Ishikawa (cell line): Measurements from ENCODE around the gene C1D.

ENCODE experiments used
- CEBPB ChIP-seq: IDR thresholded peaks from 2 replicates; pipeline ENCODE4 v1.6.1; 2012
- CREB1 ChIP-seq: IDR thresholded peaks from 2 replicates; pipeline ENCODE4 v1.6.1; 2012; ENCODE audit warnings: low read depth
- EGR1 ChIP-seq: IDR thresholded peaks from 2 replicates; pipeline ENCODE4 v1.6.1; 2012
- EP300 ChIP-seq: IDR thresholded peaks from 2 replicates; pipeline ENCODE4 v1.6.1; 2012; ENCODE audit warnings: borderline replicate concordance
- FOXM1 ChIP-seq: IDR thresholded peaks from 2 replicates; pipeline ENCODE4 v1.6.1; 2012; ENCODE audit warnings: low read depth, borderline replicate concordance
- NFIC ChIP-seq: IDR thresholded peaks from 2 replicates; pipeline ENCODE4 v1.6.1; 2012
- RAD21 ChIP-seq: IDR thresholded peaks from 2 replicates; pipeline ENCODE4 v1.6.1; 2012; ENCODE audit warnings: low read depth
- TAF1 ChIP-seq: IDR thresholded peaks from 2 replicates; pipeline ENCODE4 v1.6.1; 2012; ENCODE audit warnings: low read depth, mild to moderate bottlenecking
- TCF12 ChIP-seq: IDR thresholded peaks from 2 replicates; pipeline ENCODE4 v1.6.1; 2012; ENCODE audit warnings: low read depth
- TEAD4 ChIP-seq: IDR thresholded peaks from 2 replicates; pipeline ENCODE4 v1.6.1; 2012
- YY1 ChIP-seq: IDR thresholded peaks from 2 replicates; pipeline ENCODE4 v1.6.1; 2012; ENCODE audit warnings: low read depth
- ZBTB7A ChIP-seq: IDR thresholded peaks from 2 replicates; pipeline ENCODE4 v1.6.1; 2012; ENCODE audit warnings: low read depth
- TF ChIP-seq, protein P1 (sequence below): IDR thresholded peaks from 2 replicates; pipeline ENCODE4 v1.6.1; 2012
- TF ChIP-seq, protein P2 (sequence below): IDR thresholded peaks from 2 replicates; pipeline ENCODE4 v1.6.1; 2012
- TF ChIP-seq, protein P3 (sequence below): IDR thresholded peaks from 2 replicates; pipeline ENCODE4 v1.6.1; 2012; ENCODE audit warnings: low read depth, mild to moderate bottlenecking

Gene C1D, protein sequence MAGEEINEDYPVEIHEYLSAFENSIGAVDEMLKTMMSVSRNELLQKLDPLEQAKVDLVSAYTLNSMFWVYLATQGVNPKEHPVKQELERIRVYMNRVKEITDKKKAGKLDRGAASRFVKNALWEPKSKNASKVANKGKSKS

DNA sequence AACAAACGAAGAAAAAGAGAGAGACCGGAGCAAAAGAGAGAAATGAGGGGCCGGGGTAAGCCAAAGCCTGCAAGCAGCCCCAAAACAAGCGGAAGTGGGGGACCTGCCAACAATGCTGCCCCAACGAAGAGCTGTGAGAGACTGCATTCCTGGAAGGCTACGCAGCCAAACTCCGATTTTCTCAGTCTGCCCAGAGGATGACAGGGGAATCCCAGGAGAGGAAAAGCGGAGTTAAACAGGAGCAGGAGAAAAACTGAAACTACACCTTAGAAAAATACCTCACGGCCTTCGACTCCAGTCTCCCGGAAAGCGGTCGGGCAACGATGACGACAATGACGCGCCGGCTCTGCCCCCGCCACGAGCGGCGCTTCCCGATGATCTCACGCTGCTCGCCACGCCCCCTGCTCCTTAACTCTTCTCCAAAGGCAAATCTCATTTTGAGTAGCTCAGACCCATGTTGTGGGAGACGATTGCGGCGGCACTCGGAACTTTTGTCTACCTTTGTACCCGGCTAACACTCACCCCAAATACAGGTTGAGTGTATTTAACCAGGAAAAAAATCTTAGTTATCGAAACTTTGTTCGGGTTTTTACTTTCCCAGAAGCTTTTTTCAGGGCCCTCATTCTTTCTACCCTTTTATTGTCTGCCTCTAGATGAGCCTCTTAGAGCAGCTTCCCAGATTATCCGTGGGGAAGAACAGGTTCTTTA, at the start of gene C1D:
TSS of gene C1D (minus strand) at position 325 of the 708 bp plus-strand sequence. CDS start 15,694 bp downstream, outside the sequence.
- TF ChIP-seq RAD21 (no peak), CEBPB (no peak), TAF1 (peak; percentile 84), EGR1 (peak; percentile 83), CREB1 (peak; percentile 99), EP300 (no peak), TCF12 (0 out of 2 replicates have a peak, but pooled peaks have one; percentile 49), FOXM1 (no peak), TEAD4 (no peak; the same call in 1 of the 2 replicates), YY1 (peak; percentile 54; the same call in 1 of the 2 replicates)
- TF ChIP-seq, protein P1, sequence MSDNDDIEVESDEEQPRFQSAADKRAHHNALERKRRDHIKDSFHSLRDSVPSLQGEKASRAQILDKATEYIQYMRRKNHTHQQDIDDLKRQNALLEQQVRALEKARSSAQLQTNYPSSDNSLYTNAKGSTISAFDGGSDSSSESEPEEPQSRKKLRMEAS = peak; percentile 42; the same call in 1 of the 2 replicates

DNA sequence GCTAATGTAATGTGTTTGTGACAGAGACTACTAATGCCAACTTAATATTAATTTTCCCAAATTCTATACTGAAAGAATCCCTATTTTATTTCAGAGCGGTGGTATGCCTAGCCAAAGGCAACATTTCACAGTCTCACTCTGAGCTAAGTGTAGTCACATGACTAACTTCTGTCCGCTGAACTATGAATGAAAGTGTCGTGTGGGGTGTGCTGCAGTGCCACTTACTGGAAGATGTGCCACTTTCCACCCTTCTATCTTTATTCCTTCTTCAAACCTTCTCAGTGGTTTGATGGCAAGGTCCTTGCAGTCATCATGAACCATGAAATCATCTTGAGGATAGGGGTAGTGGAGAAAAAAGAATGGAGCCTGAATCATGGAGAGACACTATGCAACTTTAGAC, 47.3 kb upstream of the C1D start:
- TF ChIP-seq, protein P1 = no peak
- TF ChIP-seq, protein P2, sequence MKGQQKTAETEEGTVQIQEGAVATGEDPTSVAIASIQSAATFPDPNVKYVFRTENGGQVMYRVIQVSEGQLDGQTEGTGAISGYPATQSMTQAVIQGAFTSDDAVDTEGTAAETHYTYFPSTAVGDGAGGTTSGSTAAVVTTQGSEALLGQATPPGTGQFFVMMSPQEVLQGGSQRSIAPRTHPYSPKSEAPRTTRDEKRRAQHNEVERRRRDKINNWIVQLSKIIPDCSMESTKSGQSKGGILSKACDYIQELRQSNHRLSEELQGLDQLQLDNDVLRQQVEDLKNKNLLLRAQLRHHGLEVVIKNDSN = peak; percentile 49; the same call in 1 of the 2 replicates
- TF ChIP-seq CEBPB = no peak
- TF ChIP-seq FOXM1 = no peak
- no peak for TF ChIP-seq TAF1
- peak; percentile 41; the same call in 1 of the 2 replicates for TF ChIP-seq RAD21
- TF ChIP-seq TEAD4 = no peak

DNA sequence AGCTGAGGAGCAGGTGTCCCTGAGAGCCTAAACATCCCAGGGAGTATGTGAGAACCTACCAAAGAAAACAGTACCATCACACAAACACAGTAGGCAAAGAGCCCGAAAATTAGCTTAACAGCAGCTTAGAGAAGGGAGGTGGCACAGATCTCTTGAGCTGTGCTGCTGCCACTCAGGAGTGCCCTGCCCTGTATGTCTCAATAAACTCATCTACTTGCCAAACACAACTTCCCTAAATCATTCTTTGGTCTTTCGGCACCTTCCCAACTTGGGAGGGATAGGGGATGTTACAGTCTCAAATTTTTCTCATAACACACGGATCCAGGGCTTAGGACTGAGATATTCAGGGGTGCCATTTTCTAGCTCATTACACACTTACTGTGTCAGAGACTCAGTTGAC, 45.3 kb upstream of the C1D start:
- TF ChIP-seq CEBPB (no peak), ZBTB7A (no peak), YY1 (no peak), TEAD4 (no peak), RAD21 (no peak), CREB1 (no peak), NFIC (no peak), EGR1 (no peak), TCF12 (no peak)
- TF ChIP-seq, protein P2 = no peak
- TF ChIP-seq, protein P3, sequence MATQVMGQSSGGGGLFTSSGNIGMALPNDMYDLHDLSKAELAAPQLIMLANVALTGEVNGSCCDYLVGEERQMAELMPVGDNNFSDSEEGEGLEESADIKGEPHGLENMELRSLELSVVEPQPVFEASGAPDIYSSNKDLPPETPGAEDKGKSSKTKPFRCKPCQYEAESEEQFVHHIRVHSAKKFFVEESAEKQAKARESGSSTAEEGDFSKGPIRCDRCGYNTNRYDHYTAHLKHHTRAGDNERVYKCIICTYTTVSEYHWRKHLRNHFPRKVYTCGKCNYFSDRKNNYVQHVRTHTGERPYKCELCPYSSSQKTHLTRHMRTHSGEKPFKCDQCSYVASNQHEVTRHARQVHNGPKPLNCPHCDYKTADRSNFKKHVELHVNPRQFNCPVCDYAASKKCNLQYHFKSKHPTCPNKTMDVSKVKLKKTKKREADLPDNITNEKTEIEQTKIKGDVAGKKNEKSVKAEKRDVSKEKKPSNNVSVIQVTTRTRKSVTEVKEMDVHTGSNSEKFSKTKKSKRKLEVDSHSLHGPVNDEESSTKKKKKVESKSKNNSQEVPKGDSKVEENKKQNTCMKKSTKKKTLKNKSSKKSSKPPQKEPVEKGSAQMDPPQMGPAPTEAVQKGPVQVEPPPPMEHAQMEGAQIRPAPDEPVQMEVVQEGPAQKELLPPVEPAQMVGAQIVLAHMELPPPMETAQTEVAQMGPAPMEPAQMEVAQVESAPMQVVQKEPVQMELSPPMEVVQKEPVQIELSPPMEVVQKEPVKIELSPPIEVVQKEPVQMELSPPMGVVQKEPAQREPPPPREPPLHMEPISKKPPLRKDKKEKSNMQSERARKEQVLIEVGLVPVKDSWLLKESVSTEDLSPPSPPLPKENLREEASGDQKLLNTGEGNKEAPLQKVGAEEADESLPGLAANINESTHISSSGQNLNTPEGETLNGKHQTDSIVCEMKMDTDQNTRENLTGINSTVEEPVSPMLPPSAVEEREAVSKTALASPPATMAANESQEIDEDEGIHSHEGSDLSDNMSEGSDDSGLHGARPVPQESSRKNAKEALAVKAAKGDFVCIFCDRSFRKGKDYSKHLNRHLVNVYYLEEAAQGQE = no peak
- TF ChIP-seq, protein P1 = no peak

DNA sequence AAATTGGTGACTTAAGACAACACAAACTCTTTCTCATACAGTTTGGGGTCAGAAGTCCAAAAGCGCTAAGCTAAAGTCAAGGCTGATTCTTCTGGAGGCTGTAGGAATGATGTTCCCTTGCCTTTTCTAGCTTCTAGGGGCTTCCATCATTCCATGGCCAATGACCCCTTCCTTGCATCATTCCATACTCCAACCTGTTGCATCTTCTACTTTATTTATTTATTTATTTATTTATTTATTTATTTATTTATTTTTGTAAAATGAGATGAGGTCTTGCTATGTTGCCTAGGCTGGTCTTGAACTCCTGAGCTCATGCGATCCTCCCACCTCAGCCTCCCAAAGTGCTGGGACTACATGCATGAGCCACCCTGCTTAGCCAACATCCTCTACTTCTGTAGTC, 44.7 kb upstream of the C1D start:
- no peak for TF ChIP-seq TEAD4
- TF ChIP-seq CREB1 = no peak
- no peak for TF ChIP-seq TAF1
- no peak for TF ChIP-seq CEBPB
- TF ChIP-seq TCF12 = no peak
- no peak for TF ChIP-seq EGR1
- TF ChIP-seq ZBTB7A = no peak
- TF ChIP-seq NFIC = no peak
- TF ChIP-seq YY1 = no peak
- TF ChIP-seq, protein P3 = no peak

DNA sequence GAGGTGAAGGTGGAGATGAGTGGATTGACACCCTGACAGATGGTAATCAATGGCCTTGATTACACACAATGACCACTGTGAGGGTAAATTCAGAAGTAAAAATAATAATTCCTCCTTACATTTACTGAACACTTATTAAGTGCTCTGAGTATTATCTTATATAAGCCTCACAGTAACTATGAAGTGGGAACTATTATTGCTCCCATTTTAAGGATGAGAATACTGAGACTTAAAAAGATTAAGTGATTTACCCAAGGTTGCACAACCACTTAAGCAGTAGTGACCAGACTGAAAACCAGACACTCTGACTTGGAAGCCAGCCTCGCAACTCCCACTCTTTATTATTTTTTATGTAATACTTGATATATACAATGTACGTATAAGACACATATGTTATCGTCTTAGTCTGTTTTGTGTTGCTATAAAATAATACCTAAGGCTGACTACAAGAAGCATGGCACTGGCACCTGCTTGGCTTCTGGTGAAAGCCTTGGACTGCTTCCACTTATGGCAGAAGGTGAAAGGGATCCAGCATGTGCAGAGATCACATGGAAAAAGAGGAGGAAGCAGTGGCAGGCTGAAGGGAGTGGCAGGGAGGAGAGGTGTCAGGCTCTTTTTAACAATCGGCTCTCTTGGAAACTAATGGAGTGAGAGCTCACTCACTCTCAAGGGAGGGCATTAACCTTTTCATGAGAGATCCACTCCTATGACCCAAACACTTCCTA, 41.5 kb upstream of the C1D start:
- no peak for TF ChIP-seq NFIC
- TF ChIP-seq TEAD4 = no peak
- TF ChIP-seq, protein P3 = no peak
- TF ChIP-seq YY1 = no peak
- no peak for TF ChIP-seq TCF12
- no peak for TF ChIP-seq CEBPB
- no peak for TF ChIP-seq CREB1
- TF ChIP-seq, protein P1 = no peak
- TF ChIP-seq EP300 = no peak
- TF ChIP-seq FOXM1 = no peak
- no peak for TF ChIP-seq TAF1
- no peak for TF ChIP-seq EGR1
- TF ChIP-seq, protein P2 = no peak
